ENCODE measurements around the gene KSR2. TPM values are rescaled to one million over a fixed set of nuclear protein-coding genes. Genes with fewer than 3 reads are reported as not detected.

Gene KSR2
- total and polyA plus RNA-seq, 3 donors from 2014 or later = 2.4 to 3.8 (median 2.4) TPM

DNA sequence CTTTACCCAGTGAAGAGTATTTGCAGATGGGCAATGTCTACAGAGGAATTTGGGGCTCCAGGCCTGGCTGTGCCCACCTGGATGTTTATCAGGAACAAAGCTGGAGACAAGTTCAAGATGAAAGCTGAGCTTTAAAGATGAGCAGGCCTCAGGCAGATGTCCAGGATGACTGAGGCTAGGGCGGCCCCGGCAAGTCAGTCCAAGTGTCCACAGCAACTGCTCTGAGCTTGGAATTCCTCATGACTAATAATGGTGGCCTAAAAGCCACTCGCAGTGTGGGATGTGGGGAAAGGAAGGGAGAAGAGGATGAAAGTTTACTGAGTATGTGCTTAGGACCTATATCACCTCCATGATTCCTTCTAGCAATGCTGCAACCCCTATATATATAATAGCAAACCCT lies 479.1 kb downstream of the KSR2 start:
- Histone ChIP-seq H3K4me1 (no peaks in the 10 kb centered on the region), H3K9me3 (no peaks in the 10 kb centered on the region), H3K36me3 (ENCODE audit: low read depth, missing control alignments) (no peaks in the 10 kb centered on the region), H3K4me3 (no peak overlapping the region), H3K27ac (no peak overlapping the region), H3K27me3 (no peaks in the 10 kb centered on the region)
- TF ChIP-seq POLR2A (IDR thresholded peaks at IDR 0.05) = no peak
- TF ChIP-seq, protein P1, sequence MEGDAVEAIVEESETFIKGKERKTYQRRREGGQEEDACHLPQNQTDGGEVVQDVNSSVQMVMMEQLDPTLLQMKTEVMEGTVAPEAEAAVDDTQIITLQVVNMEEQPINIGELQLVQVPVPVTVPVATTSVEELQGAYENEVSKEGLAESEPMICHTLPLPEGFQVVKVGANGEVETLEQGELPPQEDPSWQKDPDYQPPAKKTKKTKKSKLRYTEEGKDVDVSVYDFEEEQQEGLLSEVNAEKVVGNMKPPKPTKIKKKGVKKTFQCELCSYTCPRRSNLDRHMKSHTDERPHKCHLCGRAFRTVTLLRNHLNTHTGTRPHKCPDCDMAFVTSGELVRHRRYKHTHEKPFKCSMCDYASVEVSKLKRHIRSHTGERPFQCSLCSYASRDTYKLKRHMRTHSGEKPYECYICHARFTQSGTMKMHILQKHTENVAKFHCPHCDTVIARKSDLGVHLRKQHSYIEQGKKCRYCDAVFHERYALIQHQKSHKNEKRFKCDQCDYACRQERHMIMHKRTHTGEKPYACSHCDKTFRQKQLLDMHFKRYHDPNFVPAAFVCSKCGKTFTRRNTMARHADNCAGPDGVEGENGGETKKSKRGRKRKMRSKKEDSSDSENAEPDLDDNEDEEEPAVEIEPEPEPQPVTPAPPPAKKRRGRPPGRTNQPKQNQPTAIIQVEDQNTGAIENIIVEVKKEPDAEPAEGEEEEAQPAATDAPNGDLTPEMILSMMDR (IDR thresholded peaks at IDR 0.05) = no peak
- WGBS, 2 donors = 90 to 96% methylated on average over 3 of the region's 3 CpGs
- DNase-seq = no peak
- intact Hi-C loops (cut with DNase I; ENCODE audit: low total_unique reads) = no loop called here

DNA sequence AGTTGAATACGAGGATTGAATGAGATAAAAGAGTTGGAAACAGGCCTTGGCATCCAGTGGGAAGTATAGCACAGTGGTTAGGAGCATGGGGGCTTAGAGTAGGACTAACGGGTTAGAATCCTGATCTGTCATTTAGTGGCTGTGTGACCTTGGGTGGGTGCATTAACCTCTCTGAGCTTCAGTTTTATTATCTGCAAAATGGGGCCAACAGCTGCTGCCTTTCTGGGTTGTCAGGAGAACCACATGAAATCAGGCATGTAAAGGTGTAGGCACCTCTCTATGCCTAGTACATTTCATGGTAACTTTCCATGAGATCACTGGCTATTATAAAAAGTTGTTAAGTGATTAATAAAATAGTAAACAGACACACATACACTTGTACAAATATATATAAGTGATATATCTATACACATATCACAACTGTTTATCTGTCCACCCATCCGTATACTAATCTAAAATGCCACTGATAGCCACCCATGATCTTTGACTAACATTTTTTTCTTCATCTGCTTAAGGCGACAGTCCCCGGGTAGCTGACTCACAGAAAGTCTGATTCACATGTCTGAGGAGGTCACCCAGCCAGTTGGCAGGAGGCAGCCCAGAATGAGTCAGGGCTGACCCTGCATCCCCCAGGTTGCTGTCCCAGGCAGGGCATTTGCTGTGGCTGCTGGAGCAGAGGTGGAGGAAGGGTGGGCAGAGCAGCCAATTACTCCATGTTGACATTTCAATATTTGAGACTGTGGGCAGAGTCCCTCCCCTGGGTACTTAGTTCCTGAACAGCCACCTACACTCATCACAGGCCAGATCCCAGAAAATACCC lies 481.7 kb downstream of the KSR2 start:
- TF ChIP-seq, protein P1 (IDR thresholded peaks at IDR 0.05) = no peak
- no peak for TF ChIP-seq POLR2A (IDR thresholded peaks at IDR 0.05)
- Histone ChIP-seq H3K27me3 (no peaks in the 10 kb centered on the region), H3K9me3 (no peaks in the 10 kb centered on the region), H3K27ac (no peak overlapping the region), H3K4me3 (no peak overlapping the region), H3K36me3 (ENCODE audit: low read depth, missing control alignments) (no peaks in the 10 kb centered on the region), H3K4me1 (no peaks in the 10 kb centered on the region)
- DNase-seq = no peak
- 73% methylated on average over 5 of the region's 5 CpGs for WGBS, 2 donors
- intact Hi-C loops (cut with DNase I; ENCODE audit: low total_unique reads) = no loop called here

DNA sequence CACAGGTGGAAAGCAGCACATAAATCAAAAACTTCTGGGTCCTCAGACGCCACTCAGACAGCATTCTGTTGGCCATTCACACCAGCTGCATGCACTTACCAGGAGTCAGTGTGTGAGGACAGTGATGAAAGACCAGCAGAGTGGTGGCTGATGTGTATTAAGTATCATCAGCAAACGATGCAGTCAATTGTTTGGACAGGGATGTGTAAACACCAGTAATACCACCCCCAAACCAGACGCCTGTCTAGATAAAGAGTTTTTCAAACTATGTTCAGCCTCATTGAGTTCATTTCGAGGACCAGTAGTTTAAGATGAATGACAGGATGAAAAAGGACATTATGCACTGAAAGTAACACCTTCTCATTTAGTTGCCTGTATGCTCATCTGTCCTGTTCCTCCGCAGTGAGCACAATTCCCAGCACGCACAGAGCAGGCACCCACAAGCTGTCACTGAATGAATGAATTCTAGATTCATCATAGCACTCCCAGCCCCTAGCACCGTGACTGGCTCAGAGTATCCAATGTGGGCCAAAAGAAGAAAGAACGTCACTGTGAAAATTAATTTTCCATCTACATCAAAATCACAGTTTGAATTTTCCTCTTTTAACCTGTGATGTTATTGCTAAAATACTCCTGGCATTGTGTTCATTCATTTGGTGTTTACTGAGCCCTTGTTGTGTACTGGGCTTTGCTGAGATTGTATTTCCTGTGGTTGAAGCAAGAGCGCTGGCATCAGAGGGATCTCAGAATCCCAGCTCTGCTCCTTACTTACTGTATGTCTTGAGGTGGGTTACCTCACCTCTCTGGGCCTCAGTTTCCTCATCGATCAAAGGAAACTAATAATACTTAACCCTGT lies 482.6 kb downstream of the KSR2 start:
- no peak for DNase-seq
- Histone ChIP-seq H3K4me1 (no peaks in the 10 kb centered on the region), H3K27ac (no peak overlapping the region), H3K36me3 (ENCODE audit: low read depth, missing control alignments) (no peaks in the 10 kb centered on the region), H3K4me3 (no peak overlapping the region), H3K27me3 (no peaks in the 10 kb centered on the region), H3K9me3 (no peaks in the 10 kb centered on the region)
- intact Hi-C loops (cut with DNase I; ENCODE audit: low total_unique reads) = no loop called here
- TF ChIP-seq POLR2A (IDR thresholded peaks at IDR 0.05) = no peak
- TF ChIP-seq, protein P1 (IDR thresholded peaks at IDR 0.05) = no peak
- 72 to 74% methylated on average over 10 of the region's 10 CpGs for WGBS, 2 donors

DNA sequence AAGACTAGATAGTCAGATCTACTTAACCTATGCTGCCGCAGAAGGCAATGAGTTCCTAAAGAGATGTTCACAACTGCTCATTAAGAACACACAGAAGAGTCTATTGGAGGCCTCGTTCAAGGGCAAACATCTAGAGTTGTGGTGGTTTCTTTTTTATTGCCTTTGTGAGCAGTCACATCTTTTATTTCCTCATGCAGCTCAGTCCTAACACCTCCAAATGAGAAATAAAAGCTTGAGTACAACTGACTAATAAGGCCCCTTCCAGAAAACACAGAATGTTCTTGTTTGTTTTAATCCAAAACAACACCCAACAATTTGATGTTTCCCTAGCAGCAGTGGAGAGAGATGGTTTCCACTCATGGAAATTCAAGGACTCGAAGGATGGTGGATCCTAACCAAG lies 483.9 kb downstream of the KSR2 start:
- DNase-seq = no peak
- H3K4me3 ChIP-seq = no peak overlapping the region
- no peak overlapping the region for H3K27ac ChIP-seq
- TF ChIP-seq, protein P1 (IDR thresholded peaks at IDR 0.05) = no peak
- no peak for TF ChIP-seq POLR2A (IDR thresholded peaks at IDR 0.05)
- H3K4me1 ChIP-seq = no peaks in the 10 kb centered on the region
- intact Hi-C loops (cut with DNase I; ENCODE audit: low total_unique reads) = no loop called here
- no peaks in the 10 kb centered on the region for H3K9me3 ChIP-seq
- H3K27me3 ChIP-seq = no peaks in the 10 kb centered on the region
- WGBS, 2 donors = 63 to 67% methylated on average over 3 of the region's 3 CpGs
- no peaks in the 10 kb centered on the region for H3K36me3 ChIP-seq (ENCODE audit: low read depth, missing control alignments)

Measured in testis (tissue), 3 donors.